ENCODE data around the gene EIF2B4. TPM values are rescaled to one million over a fixed set of nuclear protein-coding genes. Genes with fewer than 3 reads are reported as not detected.

The EIF2B4 gene
- total and polyA plus RNA-seq, 2 of the 8 experiments (the other 6 are each of a cell fraction or from before 2014, with no cell fraction given), result 60.0 to 63.2 TPM

GRCh38 chr2:27336173-27336572, 34.0 kb downstream of the EIF2B4 start:
- Histone ChIP-seq H3K56ac (replicated peaks; ENCODE audit: insufficient read length, low read depth, low read length) (no peak overlapping the region), H2BK15ac (ENCODE audit: low read length) (no peak overlapping the region), H3K36me3 (ENCODE audit: control insufficient read depth in 2 of 4, insufficient read depth in 4 of 4, low read length in 3 of 4) (peaks cover 30 to 76% (median 62%) of the 10 kb centered on the region in 4 experiments; a peak in 7 of 8 replicates), H2AFZ (ENCODE audit: low read length) (no peak overlapping the region), H3K4me2 (ENCODE audit: insufficient read depth in 1 of 2, low read depth in 2 of 2, low read length in 2 of 2) (no peak overlapping the region), H3K23ac (ENCODE audit: insufficient read length) (no peak overlapping the region), H2BK12ac (ENCODE audit: low read depth, low read length) (no peak overlapping the region), H3K14ac (ENCODE audit: insufficient read length) (no peak overlapping the region), H3K18ac (ENCODE audit: extremely low read depth, low read length) (no peak overlapping the region), H2BK5ac (ENCODE audit: low read depth, low read length) (no peak overlapping the region), H3K4me3 (ENCODE audit: extremely low read depth in 1 of 4, insufficient read depth in 2 of 4, low read depth in 3 of 4, low read length in 4 of 4) (no peak overlapping the region), H3K9ac (replicated peaks in 1 of 4; ENCODE audit: extremely low read depth in 1 of 4, low read depth in 3 of 4, low read length in 3 of 4) (no peak overlapping the region), H4K91ac (replicated peaks; ENCODE audit: insufficient read length, low read length) (no peak overlapping the region), H3K9me3 (ENCODE audit: insufficient read depth in 2 of 2, low read depth in 1 of 2, low read length in 1 of 2) (no peaks in the 10 kb centered on the region), H4K5ac (ENCODE audit: insufficient read length, low read depth, low read length) (no peak overlapping the region), H3K23me2 (ENCODE audit: low read depth, low read length) (no peaks in the 10 kb centered on the region), H4K8ac (ENCODE audit: extremely low read depth, insufficient read depth, low read length) (no peak overlapping the region), H2AK5ac (ENCODE audit: low read depth, low read length) (no peak overlapping the region), H2BK20ac (ENCODE audit: low read length) (no peak overlapping the region), H3K4ac (replicated peaks; ENCODE audit: insufficient read length, low read depth, low read length) (no peak overlapping the region), H4K20me1 (replicated peaks in 1 of 2; ENCODE audit: control insufficient read depth in 1 of 2, insufficient read depth in 2 of 2, low read length in 2 of 2) (peaks cover 0 to 2% of the 10 kb centered on the region in 2 experiments), H3K27ac (ENCODE audit: low read depth, low read length) (no peak overlapping the region), H3K4me1 (replicated peaks in 1 of 4; ENCODE audit: control insufficient read depth in 3 of 4, insufficient read depth in 4 of 4, low read length in 3 of 4) (no peaks in the 10 kb centered on the region), H3K79me1 (ENCODE audit: low read depth, low read length) (no peaks in the 10 kb centered on the region), H2BK120ac (replicated peaks; ENCODE audit: low read depth, low read length) (no peak overlapping the region), H3K27me3 (replicated peaks in 1 of 4; ENCODE audit: control insufficient read depth in 3 of 4, extremely low read depth in 1 of 4, insufficient read depth in 3 of 4, low read length in 3 of 4) (no peaks in the 10 kb centered on the region), H3K79me2 (ENCODE audit: control insufficient read depth in 1 of 2, insufficient read depth in 2 of 2, low read length in 2 of 2) (no peaks in the 10 kb centered on the region)
- no peak for FAIRE-seq
- CTCF ChIA-PET (ENCODE audit: partially characterized antibody), result interaction anchor here (0.9 to 2.5 kb wide), 2 partner anchors 15 to 57 kb away, joined by 5 to 8 read pairs; no protein-coding TSS in a partner anchor
- DNase-seq (ENCODE audit: low read depth in 1 of 2, low spot score in 2 of 2), result no peak
- 96% methylated on average over 7 of the region's 7 CpGs; no CpG with 5 or more reads in 1 of the 2 experiments for WGBS, 2 experiments (ENCODE audit: extremely low coverage in 1 of 2, insufficient coverage in 1 of 2, insufficient read length in 1 of 2, insufficient replicate concordance in 2 of 2, low coverage in 1 of 2, low lambda C conversion rate in 2 of 2, missing lambda C conversion rate in 1 of 2)
- POLR2A ChIA-PET (ENCODE audit: partially characterized antibody), result interaction anchor here (1.1 to 2.4 kb wide), 8 partner anchors 10 to 33 kb away, joined by 3 to 18 read pairs (median 3); partner anchors contain the start of genes GTF3C2 and MPV17
- TF ChIP-seq RFX5 (IDR thresholded peaks at IDR 0.05; ENCODE audit: borderline replicate concordance, low read depth, low read length), result no peak
- TF ChIP-seq SUZ12 (IDR thresholded peaks at IDR 0.05; ENCODE audit: low read length), result no peak
